ENCODE data around the gene FBXL19. TPM values are rescaled to one million over a fixed set of nuclear protein-coding genes. Genes with fewer than 3 reads are reported as not detected.
A peak's percentile ranks its signal among the peaks of the same experiment; 100 is the strongest.

The FBXL19 gene
- total and polyA plus RNA-seq, 9 of the 15 experiments (the other 6 are each of a cell fraction or from before 2014, with no cell fraction given), result 0.13 to 48.0 (median 13.5) TPM; not detected in 1

GRCh38 chr16:30901201-30902028 lies 22.0 kb upstream of the FBXL19 start:
- H3K36me3 ChIP-seq (ENCODE audit: control insufficient read depth, insufficient read depth, low read length), result no peaks in the 10 kb centered on the region; the same call in 2 of the 3 replicates
- H2AFZ ChIP-seq (ENCODE audit: low read depth, low read length), result peak overlapping the region; percentile 94
- H3K27me3 ChIP-seq (ENCODE audit: control insufficient read depth in 2 of 2, insufficient read depth in 2 of 2, low read length in 2 of 2), result no peaks in the 10 kb centered on the region
- H3K9me1 ChIP-seq (ENCODE audit: control insufficient read depth, insufficient read depth, low read length), result no peaks in the 10 kb centered on the region
- in situ Hi-C loops (cut with MboI), result loop anchor here (10.0 kb wide), 1 partner anchor 57 kb away; no protein-coding TSS in a partner anchor
- CTCF ChIA-PET (ENCODE audit: low intra/inter-chr PET ratio), result interaction anchor here (0.6 to 1.4 kb wide), 3 partner anchors 57 to 958 kb away, joined by 3 to 4 read pairs (median 4); partner anchors contain the start of gene DCTPP1
- no peaks in the 10 kb centered on the region for H4K20me1 ChIP-seq (replicated peaks; ENCODE audit: control insufficient read depth, insufficient read depth, low read length)
- BruUV-seq (replicated peaks), result TSS peak; percentile 90
- intact Hi-C loops (cut with micrococcal nuclease), result no loop called here
- peak overlapping the region; percentile 85 to 96 for H3K9ac ChIP-seq (ENCODE audit: insufficient read depth in 1 of 2, low read depth in 2 of 2, low read length in 2 of 2)
- peak overlapping the region; percentile 93 for H3K4me2 ChIP-seq (ENCODE audit: insufficient read depth, low read length)
- H3K27ac ChIP-seq (ENCODE audit: extremely low read depth, low read depth, low read length), result peak overlapping the region; percentile 86
- no peaks in the 10 kb centered on the region for H3K79me2 ChIP-seq (ENCODE audit: control insufficient read depth, insufficient read depth, low read length)
- H3K9me3 ChIP-seq (replicated peaks; ENCODE audit: control insufficient read depth, insufficient read depth, low read depth, low read length), result no peaks in the 10 kb centered on the region
- peaks cover 30 to 41% of the 10 kb centered on the region in 2 experiments for H3K4me1 ChIP-seq (replicated peaks in 1 of 2; ENCODE audit: control insufficient read depth in 2 of 2, insufficient read depth in 2 of 2, low read length in 2 of 2)
- DNase-seq (ENCODE audit: extremely low read depth in 1 of 4, low spot score in 3 of 4) (peak in 1 of 4 experiments; percentile 52), ATAC-seq (no peak), FAIRE-seq (peak; percentile 74)
- peak overlapping the region; percentile 57 for H3K4me3 ChIP-seq
- WGBS (ENCODE audit: insufficient coverage, low coverage, missing lambda C conversion rate), result 23% methylated on average over 4 of the region's 6 CpGs
- POLR2A ChIA-PET, result interaction anchor here (0.6 to 1.6 kb wide), 13 partner anchors 11 to 554 kb away, joined by 3 to 7 read pairs (median 3); no protein-coding TSS in a partner anchor
- peak; percentile 30; the same call in 1 of the 2 replicates for TF ChIP-seq ATF3 (IDR thresholded peaks at IDR 0.05)
- TF ChIP-seq ATF3 (CRISPR knock-in tag; conservative IDR thresholded peaks at IDR 0.05), result no peak
- no peak for TF ChIP-seq ATF7 (IDR thresholded peaks at IDR 0.05)
- TF ChIP-seq BCOR (IDR thresholded peaks at IDR 0.05), result peak; percentile 32; the same call in 1 of the 2 replicates
- peak in 1 of 2 experiments; percentile 46; a peak in 1 of 4 replicates for TF ChIP-seq MNT (conservative IDR thresholded peaks at IDR 0.05)
- TF ChIP-seq GTF3C2 (IDR thresholded peaks at IDR 0.05; ENCODE audit: borderline replicate concordance, extremely low read depth, insufficient read length), result peak; percentile 4
- TF ChIP-seq TBP (optimal IDR thresholded peaks at IDR 0.05; ENCODE audit: low read depth, low read length), result no peak

All from K562 (cell line).